GM21515 (cell line): ENCODE measurements around the gene STAT3.
"Not testable (repeated sequence)": the region's sequence is repeated elsewhere in the genome, so short reads cannot be mapped to it uniquely, and the experiment has no call there.

Experiments
- ATAC-seq: cut with Tn5 transposase; IDR thresholded peaks from one replicate; pipeline ENCODE4 v1.9.1; 2021; ENCODE audit not compliant: unreplicated experiment

Gene STAT3

GRCh38 chr17:42317967-42318366, 70.3 kb downstream of the STAT3 start:
- ATAC-seq: not testable (repeated sequence)

GRCh38 chr17:42317266-42317845, 70.9 kb downstream of the STAT3 start:
- no peak for ATAC-seq

- no peak for ATAC-seq
Measured at GRCh38 chr17:42316755-42317154, 71.5 kb downstream of the STAT3 start.

- no peak for ATAC-seq
Measured at GRCh38 chr17:42315402-42316156, 72.7 kb downstream of the STAT3 start.

- no peak for ATAC-seq
Measured at GRCh38 chr17:42313773-42314566, 74.3 kb downstream of the STAT3 start.

- ATAC-seq: no peak
Measured at GRCh38 chr17:42313389-42313772, 74.9 kb downstream of the STAT3 start.

- ATAC-seq: no peak
Measured at GRCh38 chr17:42312285-42313130, 75.7 kb downstream of the STAT3 start.

GRCh38 chr17:42312035-42312284, 76.3 kb downstream of the STAT3 start:
- no peak for ATAC-seq

- ATAC-seq: no peak
Measured at GRCh38 chr17:42311240-42312034, 76.8 kb downstream of the STAT3 start.

GRCh38 chr17:42310787-42311215, 77.4 kb downstream of the STAT3 start:
- no peak for ATAC-seq

- no peak for ATAC-seq
Measured at GRCh38 chr17:42309986-42310786, 78.1 kb downstream of the STAT3 start.

GRCh38 chr17:42309142-42309541, 79.1 kb downstream of the STAT3 start:
- ATAC-seq: no peak

GRCh38 chr17:42308446-42308845, 79.8 kb downstream of the STAT3 start:
- no peak for ATAC-seq

- ATAC-seq: no peak
Measured at GRCh38 chr17:42307362-42307927, 80.8 kb downstream of the STAT3 start.

GRCh38 chr17:42306385-42306667, 81.9 kb downstream of the STAT3 start:
- ATAC-seq: no peak

- ATAC-seq: no peak
Measured at GRCh38 chr17:42305543-42306384, 82.5 kb downstream of the STAT3 start.

GRCh38 chr17:42305031-42305330, 83.3 kb downstream of the STAT3 start:
- ATAC-seq: not testable (repeated sequence)

GRCh38 chr17:42304187-42305030, 83.8 kb downstream of the STAT3 start:
- no peak for ATAC-seq
